ENCODE data around the gene PLEKHJ1. TPM values are rescaled to one million over a fixed set of nuclear protein-coding genes. Genes with fewer than 3 reads are reported as not detected.

The PLEKHJ1 gene
- polyA plus RNA-seq, 1 donor = 115 TPM

DNA sequence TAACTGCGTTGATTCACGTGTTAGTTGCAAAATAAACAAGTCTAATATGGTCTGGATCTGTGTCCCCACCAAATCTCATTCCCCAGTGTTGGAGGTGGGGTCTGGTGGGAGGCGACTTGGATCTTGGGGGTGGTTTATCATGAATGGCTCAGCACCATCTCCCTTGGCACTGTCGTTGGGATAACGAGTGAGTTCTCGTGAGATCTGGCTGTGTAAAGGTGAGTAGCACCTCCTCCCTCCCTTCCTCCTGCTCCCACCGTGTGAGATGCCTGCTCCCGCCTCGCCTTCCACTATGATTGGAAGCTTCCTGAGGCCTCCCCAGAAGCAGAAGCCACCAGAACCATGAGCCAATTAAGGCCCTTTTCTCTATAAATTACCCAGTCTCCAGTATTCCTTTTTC, 41.0 kb upstream of the PLEKHJ1 start:
- H3K27me3 ChIP-seq (ENCODE audit: control insufficient read depth, insufficient read depth, low read length) = peaks cover 10% of the 10 kb centered on the region
- peaks cover 8% of the 10 kb centered on the region for H3K9me3 ChIP-seq (ENCODE audit: control insufficient read depth, low read depth, low read length)
- H3K4me3 ChIP-seq (ENCODE audit: low read length) = no peak overlapping the region
- H3K36me3 ChIP-seq (ENCODE audit: control insufficient read depth, insufficient read depth, low read length) = peaks cover 24% of the 10 kb centered on the region
- DNase-seq = no peak
- WGBS (ENCODE audit: insufficient coverage, low lambda C conversion rate) = 82% methylated on average over 3 of the region's 9 CpGs
- H3K27ac ChIP-seq (ENCODE audit: low read length) = no peak overlapping the region
- H3K4me1 ChIP-seq (ENCODE audit: control insufficient read depth, insufficient read depth, low read length) = peaks cover 35% of the 10 kb centered on the region

DNA sequence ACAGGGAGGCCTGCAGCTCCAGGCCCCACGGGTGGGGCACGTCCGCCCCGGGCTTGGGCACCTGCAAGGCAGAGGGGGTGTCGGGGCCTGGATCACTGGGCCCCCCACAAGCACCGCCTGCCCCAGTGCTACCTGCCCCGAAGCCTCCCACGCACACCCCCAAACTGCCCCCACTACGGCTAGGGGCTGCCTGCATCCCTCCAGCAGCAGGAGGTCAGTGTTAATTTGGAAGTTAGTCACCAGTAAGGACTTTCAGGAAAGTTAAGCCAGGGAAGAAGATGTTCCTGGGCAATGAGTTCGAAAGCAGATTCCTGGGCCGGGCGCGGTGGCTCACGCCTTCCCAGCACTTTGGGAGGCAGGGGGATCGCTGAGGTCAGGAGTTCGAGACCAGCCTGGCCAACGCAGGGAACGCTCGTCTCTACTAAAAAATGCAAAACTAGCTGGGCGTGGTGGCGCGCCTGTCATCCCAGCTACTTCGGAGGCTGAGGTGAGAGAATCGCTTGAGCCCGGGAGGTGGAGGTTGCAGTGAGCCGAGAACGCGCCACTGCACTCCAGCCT, 40.4 kb upstream of the PLEKHJ1 start:
- no peak overlapping the region for H3K4me3 ChIP-seq (ENCODE audit: low read length)
- H3K4me1 ChIP-seq (ENCODE audit: control insufficient read depth, insufficient read depth, low read length) = peaks cover 35% of the 10 kb centered on the region
- no CpG with 5 or more reads among the region's 28 CpGs for WGBS (ENCODE audit: insufficient coverage, low lambda C conversion rate)
- H3K9me3 ChIP-seq (ENCODE audit: control insufficient read depth, low read depth, low read length) = peaks cover 4% of the 10 kb centered on the region
- H3K27ac ChIP-seq (ENCODE audit: low read length) = no peak overlapping the region
- peaks cover 4% of the 10 kb centered on the region for H3K27me3 ChIP-seq (ENCODE audit: control insufficient read depth, insufficient read depth, low read length)
- no peak for DNase-seq
- peaks cover 29% of the 10 kb centered on the region for H3K36me3 ChIP-seq (ENCODE audit: control insufficient read depth, insufficient read depth, low read length)

DNA sequence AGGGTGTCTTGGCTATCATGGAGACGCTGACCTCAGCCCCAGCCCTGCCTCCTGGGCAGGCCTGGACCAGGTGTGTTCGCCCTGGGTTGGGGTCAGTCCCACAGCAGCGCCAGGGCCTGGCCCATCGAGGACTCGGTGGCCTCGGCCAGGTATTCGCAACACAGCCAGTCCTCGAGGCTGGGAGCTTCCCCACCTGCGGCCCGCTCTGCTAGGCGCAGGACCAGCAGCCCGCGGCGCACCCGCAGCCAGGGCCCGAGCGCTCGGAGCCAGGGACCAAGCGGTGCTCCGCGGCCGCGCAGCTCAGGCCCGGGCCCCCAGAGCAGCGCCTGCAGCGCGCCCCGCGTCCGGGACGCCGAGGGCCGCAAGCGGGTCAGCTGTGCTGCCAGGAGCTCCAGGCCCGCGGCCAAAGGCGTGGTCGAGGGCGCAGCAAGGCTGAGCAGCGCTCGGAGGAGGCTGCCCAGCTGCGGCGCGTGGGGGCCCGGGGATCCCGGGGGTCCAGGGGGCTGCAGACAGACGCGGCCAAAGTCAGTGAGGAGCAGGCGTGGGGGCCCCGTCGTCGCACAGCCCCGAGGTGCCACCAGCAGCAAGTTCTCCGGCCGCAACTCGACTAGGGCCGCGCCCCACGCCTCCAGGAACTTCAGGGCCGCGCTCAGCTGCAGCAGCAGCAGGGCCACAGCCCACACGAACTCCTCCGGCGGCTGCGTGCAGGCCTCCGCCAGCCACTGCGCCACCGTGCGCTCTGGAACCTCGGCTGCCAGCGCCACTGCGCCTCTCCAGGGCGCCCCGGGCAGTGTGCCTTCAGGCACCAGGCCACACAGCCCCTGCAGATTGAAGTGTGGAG, 39.7 kb upstream of the PLEKHJ1 start:
- no peak for DNase-seq
- H3K4me3 ChIP-seq (ENCODE audit: low read length) = no peak overlapping the region
- peaks cover 4% of the 10 kb centered on the region for H3K9me3 ChIP-seq (ENCODE audit: control insufficient read depth, low read depth, low read length)
- peaks cover 36% of the 10 kb centered on the region for H3K4me1 ChIP-seq (ENCODE audit: control insufficient read depth, insufficient read depth, low read length)
- H3K36me3 ChIP-seq (ENCODE audit: control insufficient read depth, insufficient read depth, low read length) = peaks cover 33% of the 10 kb centered on the region
- H3K27me3 ChIP-seq (ENCODE audit: control insufficient read depth, insufficient read depth, low read length) = peaks cover 4% of the 10 kb centered on the region
- no CpG with 5 or more reads among the region's 74 CpGs for WGBS (ENCODE audit: insufficient coverage, low lambda C conversion rate)
- no peak overlapping the region for H3K27ac ChIP-seq (ENCODE audit: low read length)

DNA sequence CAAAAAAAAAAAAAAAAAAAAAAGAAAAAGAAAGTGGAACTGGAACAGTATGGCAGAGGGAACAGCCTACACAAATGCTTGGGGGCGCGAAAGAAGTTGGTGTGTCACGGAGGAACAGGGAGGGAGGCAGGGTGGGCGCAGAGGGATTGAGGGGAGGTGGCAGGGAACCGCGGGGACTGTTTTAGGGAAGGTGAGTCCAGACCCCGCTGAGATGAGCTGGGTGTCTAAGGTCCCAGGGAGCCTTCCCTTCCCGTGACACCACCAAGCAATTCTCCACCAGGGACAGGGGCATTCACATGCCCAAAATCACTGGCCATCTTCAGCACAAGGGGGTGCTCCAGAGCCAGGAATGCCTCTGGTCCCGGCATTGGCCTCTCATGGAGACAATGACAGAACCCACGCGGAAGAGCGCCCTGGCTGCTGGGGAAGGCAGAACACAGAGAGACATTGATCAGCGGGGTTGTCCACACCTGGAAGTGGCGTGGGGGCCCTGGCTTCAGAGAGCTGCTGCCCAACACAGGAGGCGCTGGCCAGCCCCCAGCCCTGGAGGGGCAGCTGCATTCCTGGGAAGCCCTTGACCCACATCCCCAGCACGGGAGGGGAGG, 38.9 kb upstream of the PLEKHJ1 start:
- Histone ChIP-seq H3K9me3 (ENCODE audit: control insufficient read depth, low read depth, low read length) (peaks cover 4% of the 10 kb centered on the region), H3K27me3 (ENCODE audit: control insufficient read depth, insufficient read depth, low read length) (no peaks in the 10 kb centered on the region), H3K4me1 (ENCODE audit: control insufficient read depth, insufficient read depth, low read length) (peaks cover 36% of the 10 kb centered on the region), H3K4me3 (ENCODE audit: low read length) (no peak overlapping the region), H3K27ac (ENCODE audit: low read length) (no peak overlapping the region), H3K36me3 (ENCODE audit: control insufficient read depth, insufficient read depth, low read length) (peaks cover 33% of the 10 kb centered on the region)
- WGBS (ENCODE audit: insufficient coverage, low lambda C conversion rate) = 100% methylated on average over 4 of the region's 16 CpGs
- DNase-seq = peak in 1 of 2 donors; percentile 60

DNA sequence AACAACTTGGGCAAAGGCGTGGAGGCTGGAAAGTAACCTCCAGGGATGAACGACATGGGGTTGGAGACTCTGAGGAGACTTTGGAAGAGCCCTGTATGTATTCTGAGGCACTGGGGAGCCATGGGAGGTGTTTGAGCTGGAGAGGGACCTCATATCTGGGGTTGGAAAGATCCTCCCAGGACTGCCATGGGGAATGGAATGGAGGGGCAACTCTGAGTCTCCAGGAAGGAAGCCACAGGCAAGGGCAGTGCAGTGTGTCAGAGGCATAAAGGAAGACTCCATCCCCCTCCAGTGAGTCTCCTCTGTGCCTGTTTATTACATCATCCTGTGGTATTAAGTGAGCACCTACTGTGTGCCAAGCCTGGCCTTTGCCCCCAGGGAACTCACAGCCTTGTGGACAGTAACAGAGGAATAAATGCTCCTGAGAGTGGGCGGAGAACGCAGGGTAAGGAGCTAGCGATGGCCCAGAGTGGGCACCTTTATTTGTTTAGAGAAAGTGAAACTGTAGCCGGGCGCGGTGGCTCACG, 38.1 kb upstream of the PLEKHJ1 start:
- H3K27me3 ChIP-seq (ENCODE audit: control insufficient read depth, insufficient read depth, low read length) = no peaks in the 10 kb centered on the region
- H3K4me3 ChIP-seq (ENCODE audit: low read length) = no peak overlapping the region
- H3K4me1 ChIP-seq (ENCODE audit: control insufficient read depth, insufficient read depth, low read length) = peaks cover 36% of the 10 kb centered on the region
- no CpG with 5 or more reads among the region's 9 CpGs for WGBS (ENCODE audit: insufficient coverage, low lambda C conversion rate)
- peak overlapping the region; percentile 52 for H3K27ac ChIP-seq (ENCODE audit: low read length)
- H3K36me3 ChIP-seq (ENCODE audit: control insufficient read depth, insufficient read depth, low read length) = peaks cover 33% of the 10 kb centered on the region
- peaks cover 4% of the 10 kb centered on the region for H3K9me3 ChIP-seq (ENCODE audit: control insufficient read depth, low read depth, low read length)
- DNase-seq = no peak

DNA sequence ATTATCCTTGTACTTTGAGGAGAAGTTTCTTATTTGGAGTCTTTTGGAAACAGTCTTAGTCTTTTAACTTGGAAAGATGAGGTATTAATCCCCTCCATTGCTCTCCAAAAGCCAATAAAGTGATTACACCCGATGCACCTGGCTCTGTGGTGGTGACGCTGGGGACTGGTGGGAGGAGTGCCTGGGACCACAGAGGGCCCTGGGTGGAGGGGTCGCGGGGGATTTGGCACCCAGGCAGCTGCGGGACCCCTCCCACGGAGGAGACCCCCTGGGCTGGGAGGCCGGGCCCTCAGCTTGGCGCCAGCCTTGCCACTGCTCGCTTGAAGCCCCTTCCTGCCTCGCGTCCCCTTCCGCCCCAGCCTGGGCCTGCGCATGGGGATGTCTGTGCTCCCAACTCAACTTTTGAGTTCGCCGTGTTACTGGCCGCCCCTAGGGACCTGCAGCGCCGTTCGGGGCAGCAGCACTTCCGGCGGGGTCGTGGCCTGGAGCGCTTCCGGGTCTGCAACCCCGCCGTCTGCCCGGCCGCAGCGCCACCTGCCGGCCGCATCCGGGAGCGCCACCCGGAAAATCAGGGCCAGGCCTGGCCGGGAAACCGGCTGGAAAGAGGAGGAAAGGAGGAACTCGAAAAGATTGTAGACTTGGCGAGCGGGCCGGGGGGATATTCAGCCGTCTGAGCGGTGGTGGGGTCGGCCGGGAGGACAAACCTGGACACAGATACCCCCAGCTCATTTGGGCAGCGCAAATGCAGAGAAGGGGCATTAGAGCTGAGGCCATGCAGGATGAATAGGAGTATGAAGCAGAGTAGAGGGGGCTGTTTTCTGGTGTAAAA, 37.4 kb upstream of the PLEKHJ1 start:
- H3K27ac ChIP-seq (ENCODE audit: low read length) = peak overlapping the region; percentile 52
- H3K36me3 ChIP-seq (ENCODE audit: control insufficient read depth, insufficient read depth, low read length) = peaks cover 33% of the 10 kb centered on the region
- H3K4me1 ChIP-seq (ENCODE audit: control insufficient read depth, insufficient read depth, low read length) = peaks cover 34% of the 10 kb centered on the region
- DNase-seq = peak; percentile 69 to 75
- no CpG with 5 or more reads among the region's 45 CpGs for WGBS (ENCODE audit: insufficient coverage, low lambda C conversion rate)
- peaks cover 4% of the 10 kb centered on the region for H3K9me3 ChIP-seq (ENCODE audit: control insufficient read depth, low read depth, low read length)
- H3K27me3 ChIP-seq (ENCODE audit: control insufficient read depth, insufficient read depth, low read length) = no peaks in the 10 kb centered on the region
- peak overlapping the region; percentile 15 for H3K4me3 ChIP-seq (ENCODE audit: low read length)

DNA sequence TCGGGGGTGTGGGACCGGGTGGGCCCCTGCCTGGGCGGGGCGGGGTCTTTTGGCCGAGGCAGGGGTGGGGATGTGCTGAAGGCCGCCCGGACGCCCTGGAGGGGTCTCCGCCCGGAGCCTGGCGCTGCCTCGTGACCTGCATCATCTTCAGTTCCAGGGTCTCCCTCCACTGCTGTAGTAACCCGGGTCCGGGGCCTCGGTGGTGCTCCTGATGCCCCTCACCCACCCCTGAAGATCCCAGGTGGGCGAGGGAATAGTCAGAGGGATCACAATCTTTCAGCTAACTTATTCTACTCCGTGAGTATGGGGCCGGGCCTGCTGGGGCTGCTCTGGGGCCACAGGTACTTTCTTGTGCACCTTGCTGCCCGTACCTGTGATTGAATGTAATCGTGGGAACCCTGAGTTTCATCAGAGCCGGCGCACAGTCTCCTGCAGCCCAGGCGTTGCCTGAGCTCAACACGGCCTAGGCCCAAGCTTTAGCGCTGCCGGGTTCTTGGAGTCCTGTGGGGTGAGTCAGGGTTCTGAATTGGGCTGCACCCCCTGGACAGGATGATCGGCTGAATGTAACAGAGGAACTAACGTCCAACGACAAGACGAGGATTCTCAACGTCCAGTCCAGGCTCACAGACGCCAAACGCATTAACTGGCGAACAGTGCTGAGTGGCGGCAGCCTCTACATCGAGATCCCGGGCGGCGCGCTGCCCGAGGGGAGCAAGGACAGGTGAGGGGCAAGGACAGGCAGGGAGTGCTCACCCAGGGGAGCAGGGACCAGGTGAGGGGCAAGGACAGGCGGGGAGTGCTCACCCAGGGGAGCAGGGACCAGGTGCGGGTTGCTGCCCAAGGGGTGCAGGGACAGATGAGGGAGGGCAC, 35.3 kb upstream of the PLEKHJ1 start:
- no CpG with 5 or more reads among the region's 43 CpGs for whole genome bisulfite sequencing (ENCODE audit: insufficient coverage, low lambda C conversion rate)
- peak overlapping the region; percentile 91 for H3K27ac ChIP-seq (ENCODE audit: low read length)
- H3K27me3 ChIP-seq (ENCODE audit: control insufficient read depth, insufficient read depth, low read length) = no peaks in the 10 kb centered on the region
- peaks cover 33% of the 10 kb centered on the region for H3K36me3 ChIP-seq (ENCODE audit: control insufficient read depth, insufficient read depth, low read length)
- peaks cover 4% of the 10 kb centered on the region for H3K9me3 ChIP-seq (ENCODE audit: control insufficient read depth, low read depth, low read length)
- H3K4me1 ChIP-seq (ENCODE audit: control insufficient read depth, insufficient read depth, low read length) = peaks cover 33% of the 10 kb centered on the region
- peak overlapping the region; percentile 100 for H3K4me3 ChIP-seq (ENCODE audit: low read length)
- DNase-seq = peak in 1 of 2 donors; percentile 46

DNA sequence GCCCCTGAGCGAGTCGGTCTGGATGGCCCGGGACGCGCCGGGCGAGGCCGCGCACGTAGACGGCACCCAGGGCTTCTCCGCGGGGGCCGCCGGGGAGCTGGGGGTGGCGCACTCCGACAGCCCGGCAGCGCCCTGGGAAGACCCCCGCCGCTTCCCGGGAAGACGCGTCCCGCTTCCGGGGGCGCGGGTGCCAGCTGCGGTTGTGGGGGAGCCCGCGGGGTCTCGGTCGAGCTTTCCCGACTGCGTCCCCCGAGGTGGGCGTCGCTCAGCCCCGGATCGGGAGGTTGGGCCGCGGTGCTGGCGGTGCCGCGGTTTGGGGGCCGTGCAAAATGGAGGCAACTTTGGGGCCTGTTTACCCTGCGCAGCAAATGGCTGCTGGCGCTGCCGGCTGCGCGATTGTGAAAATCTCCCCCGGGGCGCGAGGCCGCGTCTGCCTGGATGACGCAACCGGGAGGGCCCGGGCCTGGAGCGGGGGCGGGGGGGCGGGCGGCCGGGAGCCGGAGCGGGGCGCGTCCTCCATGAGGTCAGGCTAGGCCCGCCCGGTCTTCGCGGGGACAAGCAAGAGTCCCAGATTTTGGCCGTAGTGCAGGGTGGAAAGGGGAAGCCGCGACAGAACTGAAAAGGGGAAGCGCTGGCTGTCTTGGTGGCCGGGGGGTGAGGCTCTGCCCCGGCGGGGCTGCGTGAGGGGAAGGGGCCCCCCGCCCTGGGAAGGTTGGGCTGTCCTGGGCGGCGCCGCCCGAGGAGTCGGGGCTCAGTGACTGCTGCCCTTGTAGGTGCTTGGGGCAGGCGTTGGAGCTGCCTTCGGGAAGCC, 34.5 kb upstream of the PLEKHJ1 start:
- Histone ChIP-seq H3K4me3 (ENCODE audit: low read length) (peak overlapping the region; percentile 100), H3K27ac (ENCODE audit: low read length) (peak overlapping the region; percentile 91), H3K27me3 (ENCODE audit: control insufficient read depth, insufficient read depth, low read length) (no peaks in the 10 kb centered on the region), H3K36me3 (ENCODE audit: control insufficient read depth, insufficient read depth, low read length) (peaks cover 30% of the 10 kb centered on the region), H3K9me3 (ENCODE audit: control insufficient read depth, low read depth, low read length) (peaks cover 4% of the 10 kb centered on the region), H3K4me1 (ENCODE audit: control insufficient read depth, insufficient read depth, low read length) (peaks cover 33% of the 10 kb centered on the region)
- WGBS (ENCODE audit: insufficient coverage, low lambda C conversion rate) = no CpG with 5 or more reads among the region's 88 CpGs
- DNase-seq = peak; percentile 78 to 85

DNA sequence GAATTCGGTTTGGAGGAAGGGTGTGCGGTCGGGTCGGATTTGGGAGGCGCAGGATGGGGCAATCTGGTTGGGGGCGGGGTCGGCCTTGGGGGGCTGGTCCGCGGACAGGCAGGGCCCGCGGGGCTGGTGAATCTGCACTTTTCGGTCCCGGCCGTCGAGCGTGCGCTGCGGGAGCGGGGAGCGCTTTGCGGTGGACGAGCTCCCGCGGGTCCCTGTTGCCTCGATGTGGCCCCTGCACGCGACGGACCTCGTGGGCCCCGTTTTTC, 34.0 kb upstream of the PLEKHJ1 start:
- no CpG with 5 or more reads among the region's 30 CpGs for WGBS (ENCODE audit: insufficient coverage, low lambda C conversion rate)
- DNase-seq = peak in 1 of 2 donors; percentile 31
- Histone ChIP-seq H3K4me1 (ENCODE audit: control insufficient read depth, insufficient read depth, low read length) (peaks cover 29% of the 10 kb centered on the region), H3K36me3 (ENCODE audit: control insufficient read depth, insufficient read depth, low read length) (peaks cover 27% of the 10 kb centered on the region), H3K27me3 (ENCODE audit: control insufficient read depth, insufficient read depth, low read length) (no peaks in the 10 kb centered on the region), H3K4me3 (ENCODE audit: low read length) (peak overlapping the region; percentile 100), H3K9me3 (ENCODE audit: control insufficient read depth, low read depth, low read length) (peaks cover 4% of the 10 kb centered on the region), H3K27ac (ENCODE audit: low read length) (peak overlapping the region; percentile 91)

All from large intestine (tissue), 3 donors.